Osteocyte (in vitro differentiated cells): Measurements from ENCODE around the gene LYPD3. TPM values are rescaled to one million over a fixed set of nuclear protein-coding genes. Genes with fewer than 3 reads are reported as not detected.

Experiments
- DNase-seq: peaks from one replicate; pipeline ENCODE4 v3.0.0; 2021; ENCODE audit warnings: mixed read lengths; ENCODE audit not compliant: unreplicated experiment; ENCODE audit errors: extremely low spot score
- H3K27ac Mint-ChIP-seq: one replicate; pipeline ENCODE4 v1.8.0; 2021; ENCODE audit warnings: mild to moderate bottlenecking, mixed read lengths; ENCODE audit not compliant: unreplicated experiment
- H3K27me3 Mint-ChIP-seq: one replicate; pipeline ENCODE4 v1.8.0; 2021; ENCODE audit warnings: mixed read lengths; ENCODE audit not compliant: unreplicated experiment
- H3K36me3 Mint-ChIP-seq: one replicate; pipeline ENCODE4 v1.8.0; 2021; ENCODE audit warnings: mixed read lengths; ENCODE audit not compliant: unreplicated experiment
- H3K4me1 Mint-ChIP-seq: one replicate; pipeline ENCODE4 v1.8.0; 2021; ENCODE audit warnings: mixed read lengths; ENCODE audit not compliant: unreplicated experiment
- H3K4me3 Mint-ChIP-seq: one replicate; pipeline ENCODE4 v1.8.0; 2021; ENCODE audit warnings: mild to moderate bottlenecking, moderate library complexity, mixed read lengths; ENCODE audit not compliant: unreplicated experiment
- H3K9me3 Mint-ChIP-seq: one replicate; pipeline ENCODE4 v1.8.0; 2021; ENCODE audit warnings: mixed read lengths; ENCODE audit not compliant: unreplicated experiment
- CTCF ChIP-seq: fragments of 200-600 bp; sonication (generic); IDR thresholded peaks from 2 replicates; pipeline ENCODE4 v1.5.0; 2021; ENCODE audit warnings: antibody characterized with exemption, mild to moderate bottlenecking, moderate library complexity
- total RNA-seq: library from RNA; stranded (reverse); gene quantifications from 2 replicates; pipeline ENCODE4 v1.2.1, GENCODE V29; 2021

LYPD3 gene
- total RNA-seq, 1 donor from 2014 or later, result 0.27 TPM

- Mint-ChIP-seq H3K4me1 (no peaks in the 10 kb centered on the region), H3K27ac (no peak overlapping the region), H3K27me3 (no peaks in the 10 kb centered on the region), H3K9me3 (no peaks in the 10 kb centered on the region), H3K4me3 (no peak overlapping the region), H3K36me3 (peaks cover 6% of the 10 kb centered on the region)
- TF ChIP-seq CTCF, result no peak
- DNase-seq, result no peak
Measured at GRCh38 chr19:43495082-43495481, 29.7 kb upstream of the LYPD3 start.

- Mint-ChIP-seq H3K27ac (no peak overlapping the region), H3K36me3 (peaks cover 3% of the 10 kb centered on the region), H3K9me3 (no peaks in the 10 kb centered on the region), H3K27me3 (no peaks in the 10 kb centered on the region), H3K4me3 (no peak overlapping the region), H3K4me1 (no peaks in the 10 kb centered on the region)
- TF ChIP-seq CTCF, result no peak
- no peak for DNase-seq
Measured at GRCh38 chr19:43490759-43491158, 25.4 kb upstream of the LYPD3 start.

- TF ChIP-seq CTCF, result no peak
- H3K4me1 Mint-ChIP-seq, result no peaks in the 10 kb centered on the region
- peaks cover 3% of the 10 kb centered on the region for H3K36me3 Mint-ChIP-seq
- no peak overlapping the region for H3K27ac Mint-ChIP-seq
- DNase-seq, result no peak
- no peak overlapping the region for H3K4me3 Mint-ChIP-seq
- no peaks in the 10 kb centered on the region for H3K27me3 Mint-ChIP-seq
- H3K9me3 Mint-ChIP-seq, result no peaks in the 10 kb centered on the region
Measured at GRCh38 chr19:43489979-43490599, 24.7 kb upstream of the LYPD3 start.

- no peak overlapping the region for H3K27ac Mint-ChIP-seq
- no peak for DNase-seq
- H3K4me1 Mint-ChIP-seq, result no peaks in the 10 kb centered on the region
- H3K4me3 Mint-ChIP-seq, result no peak overlapping the region
- no peaks in the 10 kb centered on the region for H3K27me3 Mint-ChIP-seq
- H3K36me3 Mint-ChIP-seq, result peaks cover under 1% of the 10 kb centered on the region
- no peak for TF ChIP-seq CTCF
- H3K9me3 Mint-ChIP-seq, result no peaks in the 10 kb centered on the region
Measured at GRCh38 chr19:43489310-43489709, 23.9 kb upstream of the LYPD3 start.

- Mint-ChIP-seq H3K27ac (no peak overlapping the region), H3K9me3 (no peaks in the 10 kb centered on the region), H3K27me3 (no peaks in the 10 kb centered on the region), H3K4me1 (no peaks in the 10 kb centered on the region), H3K4me3 (no peak overlapping the region), H3K36me3 (no peaks in the 10 kb centered on the region)
- DNase-seq, result no peak
- TF ChIP-seq CTCF, result no peak
Measured at GRCh38 chr19:43488179-43488578, 22.8 kb upstream of the LYPD3 start.
